Neural progenitor cell (in vitro differentiated cells): ENCODE measurements around the gene PAM16. TPM values are rescaled to one million over a fixed set of nuclear protein-coding genes. Genes with fewer than 3 reads are reported as not detected.
A peak's percentile ranks its signal among the peaks of the same experiment; 100 is the strongest.

ENCODE experiments used
- DNase-seq: peaks from one replicate; pipeline ENCODE4 v3.0.0-alpha.2; 2016; ENCODE audit warnings: low spot score
- H2AFZ ChIP-seq: fragments of 200-600 bp; sonication (generic); replicated peaks from 2 replicates; pipeline ENCODE4 v1.6.1; 2016; ENCODE audit warnings: antibody characterized with exemption
- H3F3A ChIP-seq: fragments of 200-600 bp; sonication (generic); 2 replicates; pipeline ENCODE4 v1.6.1; 2016; ENCODE audit warnings: antibody characterized with exemption, low read depth
- H3K27ac ChIP-seq: fragments of 200-600 bp; sonication (generic); 2 replicates; pipeline ENCODE4 v1.5.1; 2016; ENCODE audit warnings: mild to moderate bottlenecking
- H3K27me3 ChIP-seq: fragments of 200-600 bp; sonication (generic); 2 replicates; pipeline ENCODE4 v1.6.1; 2016; ENCODE audit warnings: mild to moderate bottlenecking, moderate library complexity
- H3K36me3 ChIP-seq: fragments of 200-600 bp; sonication (generic); 2 replicates; pipeline ENCODE4 v1.5.1; 2016
- H3K4me1 ChIP-seq: fragments of 200-600 bp; sonication (generic); 2 replicates; pipeline ENCODE4 v1.6.1; 2016; ENCODE audit warnings: mixed run types
- H3K4me2 ChIP-seq: fragments of 200-600 bp; sonication (generic); 2 replicates; pipeline ENCODE4 v1.6.1; 2016
- H3K4me3 ChIP-seq: fragments of 200-600 bp; sonication (generic); 2 replicates; pipeline ENCODE4 v1.5.1; 2016
- H3K79me2 ChIP-seq: fragments of 200-600 bp; sonication (generic); 2 replicates; pipeline ENCODE4 v1.6.1; 2016; ENCODE audit warnings: low read depth
- H3K9ac ChIP-seq: fragments of 200-600 bp; sonication (generic); 2 replicates; pipeline ENCODE4 v1.6.1; 2016
- H3K9me3 ChIP-seq: fragments of 200-600 bp; sonication (generic); 2 replicates; pipeline ENCODE4 v1.5.1; 2016; ENCODE audit warnings: low read depth
- H4K20me1 ChIP-seq: fragments of 200-600 bp; sonication (generic); 2 replicates; pipeline ENCODE4 v1.6.1; 2016; ENCODE audit warnings: low read depth
- H3K27ac Mint-ChIP-seq: 3 replicates; pipeline ENCODE4 v1.8.0; 2021; ENCODE audit warnings: mixed read lengths
- H3K27me3 Mint-ChIP-seq: 2 replicates; pipeline ENCODE4 v1.8.0; 2022; ENCODE audit warnings: low read depth, mild to moderate bottlenecking, inconsistent platforms, moderate library complexity, mixed read lengths; ENCODE audit not compliant: insufficient read depth
- H3K36me3 Mint-ChIP-seq: 3 replicates; pipeline ENCODE4 v1.8.0; 2021; ENCODE audit warnings: mixed read lengths
- H3K4me1 Mint-ChIP-seq: 3 replicates; pipeline ENCODE4 v1.8.0; 2021; ENCODE audit warnings: mixed read lengths
- H3K4me3 Mint-ChIP-seq: 3 replicates; pipeline ENCODE4 v1.8.0; 2021; ENCODE audit warnings: mild to moderate bottlenecking, moderate library complexity, mixed read lengths
- H3K9me3 Mint-ChIP-seq: 3 replicates; pipeline ENCODE4 v1.8.0; 2020; ENCODE audit warnings: mixed read lengths
- EZH2 ChIP-seq: fragments of 200-600 bp; sonication (generic); IDR thresholded peaks from 2 replicates; pipeline ENCODE4 v1.6.1; 2017; ENCODE audit warnings: antibody characterized with exemption, mild to moderate bottlenecking, moderate library complexity
- EZH2phosphoT487 ChIP-seq: fragments of 200-600 bp; sonication (generic); IDR thresholded peaks from 2 replicates; pipeline ENCODE4 v1.6.1; 2017; ENCODE audit warnings: antibody characterized with exemption
- total RNA-seq: library from RNA; depleted of rRNA; stranded (reverse); fragments of >200 nt; gene quantifications from 2 replicates; pipeline ENCODE4 v1.2.3, GENCODE V29; 2015; ENCODE audit warnings: low replicate concordance
- TF ChIP-seq, protein P1 (sequence below): fragments of 200-600 bp; sonication (generic); IDR thresholded peaks from 2 replicates; pipeline ENCODE4 v1.5.1; 2017; ENCODE audit warnings: antibody characterized with exemption, mild to moderate bottlenecking

The PAM16 gene
- total RNA-seq, 1 donor from 2014 or later: 17.0 TPM

DNA sequence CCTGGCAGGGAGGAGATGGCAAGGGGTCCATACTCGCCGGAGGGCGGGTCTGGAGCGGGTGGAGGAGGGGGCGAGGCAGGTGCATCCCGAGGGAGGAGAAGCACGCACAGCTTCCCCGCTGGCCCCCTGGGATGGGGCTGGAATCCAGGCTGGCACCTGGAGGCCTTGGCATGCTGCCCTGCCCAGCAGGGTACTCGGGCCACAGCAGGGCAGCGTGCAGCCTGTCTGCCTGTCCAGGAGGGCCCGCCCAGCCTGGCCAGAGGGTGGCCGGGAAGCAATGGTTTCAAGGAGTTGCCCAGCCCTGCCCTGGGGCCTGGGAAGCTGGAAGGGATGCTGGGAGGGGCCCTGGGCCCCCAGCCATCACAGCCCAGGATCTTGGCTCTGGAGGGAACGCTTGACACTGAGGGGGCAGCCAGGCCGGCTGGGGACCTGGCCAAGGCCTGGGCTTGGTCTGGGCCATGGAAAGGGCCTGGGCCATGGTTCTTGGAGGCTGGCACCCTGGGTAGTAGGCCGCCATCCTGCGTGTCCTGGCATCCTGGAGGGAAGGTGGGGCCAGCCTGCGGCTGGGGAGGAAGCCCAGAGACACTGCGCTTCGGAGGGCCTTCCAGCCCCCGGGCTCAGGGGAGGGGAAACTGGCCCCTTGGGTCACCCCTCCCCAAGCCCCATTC lies 34.1 kb downstream of the PAM16 start:
- Histone ChIP-seq H3K27ac (no peak overlapping the region), H3F3A (peaks cover 28% of the 10 kb centered on the region), H3K79me2 (peaks cover 34% of the 10 kb centered on the region), H3K4me2 (peak overlapping the region; percentile 99), H3K27me3 (peaks cover 32% of the 10 kb centered on the region), H3K9ac (no peak overlapping the region), H3K4me3 (peak overlapping the region; percentile 98), H3K36me3 (no peaks in the 10 kb centered on the region), H3K9me3 (no peaks in the 10 kb centered on the region), H2AFZ (no peak overlapping the region), H3K4me1 (peaks cover 29% of the 10 kb centered on the region), H4K20me1 (peaks cover 56% of the 10 kb centered on the region)
- H3K4me3 Mint-ChIP-seq: peak overlapping the region; percentile 86
- DNase-seq: no peak
- no peaks in the 10 kb centered on the region for H3K9me3 Mint-ChIP-seq
- TF ChIP-seq EZH2 (no peak), EZH2phosphoT487 (no peak)
- TF ChIP-seq, protein P1, sequence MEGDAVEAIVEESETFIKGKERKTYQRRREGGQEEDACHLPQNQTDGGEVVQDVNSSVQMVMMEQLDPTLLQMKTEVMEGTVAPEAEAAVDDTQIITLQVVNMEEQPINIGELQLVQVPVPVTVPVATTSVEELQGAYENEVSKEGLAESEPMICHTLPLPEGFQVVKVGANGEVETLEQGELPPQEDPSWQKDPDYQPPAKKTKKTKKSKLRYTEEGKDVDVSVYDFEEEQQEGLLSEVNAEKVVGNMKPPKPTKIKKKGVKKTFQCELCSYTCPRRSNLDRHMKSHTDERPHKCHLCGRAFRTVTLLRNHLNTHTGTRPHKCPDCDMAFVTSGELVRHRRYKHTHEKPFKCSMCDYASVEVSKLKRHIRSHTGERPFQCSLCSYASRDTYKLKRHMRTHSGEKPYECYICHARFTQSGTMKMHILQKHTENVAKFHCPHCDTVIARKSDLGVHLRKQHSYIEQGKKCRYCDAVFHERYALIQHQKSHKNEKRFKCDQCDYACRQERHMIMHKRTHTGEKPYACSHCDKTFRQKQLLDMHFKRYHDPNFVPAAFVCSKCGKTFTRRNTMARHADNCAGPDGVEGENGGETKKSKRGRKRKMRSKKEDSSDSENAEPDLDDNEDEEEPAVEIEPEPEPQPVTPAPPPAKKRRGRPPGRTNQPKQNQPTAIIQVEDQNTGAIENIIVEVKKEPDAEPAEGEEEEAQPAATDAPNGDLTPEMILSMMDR: no peak
- no peak overlapping the region for H3K27ac Mint-ChIP-seq
- no peaks in the 10 kb centered on the region for H3K36me3 Mint-ChIP-seq
- peaks cover 27% of the 10 kb centered on the region for H3K4me1 Mint-ChIP-seq
- peaks cover 7% of the 10 kb centered on the region for H3K27me3 Mint-ChIP-seq

DNA sequence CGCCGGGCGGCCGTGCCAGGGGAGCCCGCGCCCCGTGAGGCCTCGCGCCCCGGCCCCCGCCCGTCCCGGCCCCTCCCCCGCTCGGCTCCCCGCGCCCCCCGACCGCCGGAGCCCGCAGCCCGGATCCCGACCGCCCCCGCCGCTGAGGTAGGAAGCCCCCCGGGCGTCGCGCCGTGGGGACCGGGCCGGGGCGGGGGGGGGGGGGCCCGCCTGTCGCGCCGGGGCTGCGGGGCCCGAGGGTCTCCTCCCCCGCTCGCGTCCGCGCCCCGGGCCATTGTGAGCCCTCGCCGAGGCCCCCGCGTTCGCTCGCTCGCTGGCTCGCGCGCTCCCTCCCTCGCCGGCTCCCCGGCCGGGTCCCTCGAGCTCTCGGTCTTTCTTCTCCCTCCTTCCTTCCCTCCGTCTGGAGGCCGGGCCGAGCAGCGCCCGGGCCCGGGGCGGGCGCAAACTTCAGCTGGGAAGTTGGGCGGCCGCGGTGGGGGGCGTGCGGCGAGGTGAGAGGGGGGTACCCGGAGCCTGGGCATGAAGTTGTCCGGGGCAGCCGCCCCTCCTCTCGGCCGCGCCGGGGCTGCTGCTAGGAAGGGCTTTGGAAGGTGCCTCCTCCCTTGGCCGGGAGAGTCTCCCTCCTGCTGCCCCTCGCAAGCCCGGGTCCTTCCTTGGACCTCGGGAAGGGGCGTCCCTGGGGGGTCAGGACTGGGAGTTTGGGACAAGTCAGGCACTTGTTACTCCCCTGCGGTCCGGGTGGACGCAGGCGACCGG lies 34.8 kb downstream of the PAM16 start:
- Mint-ChIP-seq H3K4me1 (peaks cover 27% of the 10 kb centered on the region), H3K36me3 (no peaks in the 10 kb centered on the region), H3K9me3 (no peaks in the 10 kb centered on the region), H3K4me3 (peak overlapping the region; percentile 86), H3K27ac (no peak overlapping the region), H3K27me3 (peaks cover 7% of the 10 kb centered on the region)
- TF ChIP-seq EZH2phosphoT487 (no peak), EZH2 (no peak)
- TF ChIP-seq, protein P1: no peak
- peaks cover 34% of the 10 kb centered on the region for H3K79me2 ChIP-seq
- H3K4me2 ChIP-seq: peak overlapping the region; percentile 99
- DNase-seq: peak; percentile 68
- no peaks in the 10 kb centered on the region for H3K36me3 ChIP-seq
- peaks cover 28% of the 10 kb centered on the region for H3F3A ChIP-seq
- peaks cover 29% of the 10 kb centered on the region for H3K4me1 ChIP-seq
- H4K20me1 ChIP-seq: peaks cover 50% of the 10 kb centered on the region
- H3K27ac ChIP-seq: no peak overlapping the region
- peaks cover 32% of the 10 kb centered on the region for H3K27me3 ChIP-seq
- H3K9me3 ChIP-seq: no peaks in the 10 kb centered on the region
- H2AFZ ChIP-seq: no peak overlapping the region
- peak overlapping the region; percentile 59 for H3K9ac ChIP-seq
- peak overlapping the region; percentile 98 for H3K4me3 ChIP-seq

DNA sequence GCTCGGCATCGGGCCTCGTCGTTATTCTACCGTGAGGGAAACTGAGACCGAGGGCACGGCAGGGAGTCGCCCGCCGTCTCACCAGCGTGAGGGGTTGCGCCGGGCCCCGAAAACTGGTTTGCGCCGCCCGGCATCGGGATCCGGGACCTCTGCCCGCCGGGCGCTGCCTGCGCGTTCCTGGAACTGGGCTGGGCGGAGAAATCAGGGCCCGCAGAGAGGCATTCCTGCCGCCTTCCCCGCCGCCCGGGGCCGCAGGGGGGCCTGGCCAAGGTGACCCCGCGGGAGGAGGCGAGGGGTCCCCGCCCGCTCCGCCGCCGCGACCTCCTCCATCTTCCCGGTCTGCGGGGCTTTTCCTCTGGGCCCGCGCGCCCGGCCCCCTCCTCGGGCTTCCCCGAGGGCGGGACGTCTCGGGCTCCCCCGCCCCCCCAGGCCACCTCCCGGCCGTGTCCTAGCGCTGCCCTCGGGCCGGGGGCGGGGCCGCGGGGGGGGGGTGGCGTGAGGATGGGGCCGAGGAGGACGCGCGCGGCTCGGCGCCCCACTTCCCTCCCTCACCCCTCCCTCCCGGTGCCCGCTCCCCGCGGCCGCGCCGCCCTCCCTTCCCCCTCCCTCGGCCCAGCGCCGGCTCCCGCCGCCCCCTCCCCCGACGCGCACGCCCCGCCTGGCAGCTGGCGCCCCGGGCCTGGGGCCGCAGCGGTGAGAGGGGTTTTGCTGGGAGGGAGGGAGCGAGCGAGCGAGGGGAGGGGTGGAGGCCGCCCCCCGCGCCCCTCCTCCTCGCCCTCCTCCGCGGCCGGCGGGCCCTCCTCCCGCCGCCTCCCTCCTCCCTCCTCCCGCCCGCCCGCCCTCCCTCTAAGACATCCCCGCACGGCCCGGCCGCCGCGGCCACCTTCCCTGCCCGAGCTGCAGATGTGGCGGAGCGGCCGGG lies 35.7 kb downstream of the PAM16 start, which contains the start of gene GLIS2:
Gene GLIS2, plus strand, starts transcription at position 882 of the 922 bp plus-strand sequence. CDS start 16,214 bp downstream, outside the sequence.
- Histone ChIP-seq H3F3A (peaks cover 32% of the 10 kb centered on the region), H3K27me3 (peaks cover 32% of the 10 kb centered on the region), H3K9me3 (no peaks in the 10 kb centered on the region), H3K4me1 (peaks cover 29% of the 10 kb centered on the region), H4K20me1 (peaks cover 41% of the 10 kb centered on the region), H3K4me2 (peak within 1 kb of the TSS; percentile 99), H3K79me2 (peaks cover 34% of the 10 kb centered on the region), H3K27ac (no peak within 1 kb of the TSS), H3K4me3 (peak within 1 kb of the TSS; percentile 98), H2AFZ (peak within 1 kb of the TSS; percentile 83), H3K9ac (peak within 1 kb of the TSS; percentile 59), H3K36me3 (no peaks in the 10 kb centered on the region)
- Mint-ChIP-seq H3K27ac (peak within 1 kb of the TSS; percentile 90), H3K36me3 (no peaks in the 10 kb centered on the region), H3K4me1 (peaks cover 27% of the 10 kb centered on the region), H3K4me3 (peak within 1 kb of the TSS; percentile 96), H3K9me3 (no peaks in the 10 kb centered on the region), H3K27me3 (peaks cover 7% of the 10 kb centered on the region)
- peak; percentile 94 for DNase-seq
- TF ChIP-seq EZH2 (peak; percentile 52), EZH2phosphoT487 (no peak)
